K562 (cell line): ENCODE measurements around the gene OR10H5. TPM values are rescaled to one million over a fixed set of nuclear protein-coding genes. Genes with fewer than 3 reads are reported as not detected.

Experiments used
- CC2D1A ChIP-seq: fragments of 450-650 bp; IDR thresholded peaks from 2 replicates; pipeline ENCODE4 v1.6.1; 2017; ENCODE audit warnings: mild to moderate bottlenecking
- CEBPZ ChIP-seq: fragments of 150-350 bp; IDR thresholded peaks from 2 replicates; pipeline ENCODE4 v1.6.1; 2014; ENCODE audit warnings: low read depth, mild to moderate bottlenecking, low read length, borderline replicate concordance
- CLOCK ChIP-seq: fragments of 250-450 bp; sonication (Bioruptor Pico); IDR thresholded peaks from 2 replicates; pipeline ENCODE4 v1.4.0; 2020; ENCODE audit warnings: mild to moderate bottlenecking, moderate library complexity, borderline replicate concordance
- ETS1 ChIP-seq: conservative IDR thresholded peaks from 2 replicates; pipeline ENCODE4 v1.6.1; 2011; ENCODE audit warnings: low read depth, mild to moderate bottlenecking, low read length; ENCODE audit not compliant: control insufficient read depth
- GATAD2B ChIP-seq: fragments of 450-650 bp; IDR thresholded peaks from 2 replicates; pipeline ENCODE4 v1.6.1; 2017; ENCODE audit warnings: mild to moderate bottlenecking, borderline replicate concordance
- IRF9 ChIP-seq: fragments of 450-650 bp; IDR thresholded peaks from 2 replicates; pipeline ENCODE4 v1.6.1; 2016; ENCODE audit warnings: missing biosample characterization, missing genetic modification characterization
- JUNB ChIP-seq: fragments of 450-650 bp; formaldehyde crosslinking; conservative IDR thresholded peaks from 2 replicates; pipeline ENCODE4 v1.4.0; 2020; ENCODE audit warnings: mild to moderate bottlenecking
- MAFF ChIP-seq: IDR thresholded peaks from 2 replicates; pipeline ENCODE4 v1.6.1; 2012; ENCODE audit warnings: low read length, improper control_type of control experiment
- MBD1 ChIP-seq: fragments of 250-450 bp; sonication (Bioruptor Pico); IDR thresholded peaks from 2 replicates; pipeline ENCODE4 v1.8.0; 2022; ENCODE audit warnings: inconsistent platforms
- MCM2 ChIP-seq: fragments of 450-650 bp; IDR thresholded peaks from 2 replicates; pipeline ENCODE4 v1.6.1; 2017; ENCODE audit warnings: low read depth, mild to moderate bottlenecking
- MEF2D ChIP-seq: conservative IDR thresholded peaks from 2 replicates; pipeline ENCODE4 v1.6.1; 2016; ENCODE audit warnings: low read depth, missing genetic modification characterization, missing compliant biosample characterization
- SAFB2 ChIP-seq: fragments of 200-400 bp; formaldehyde crosslinking; IDR thresholded peaks from 2 replicates; pipeline ENCODE4 v1.6.1; 2018; ENCODE audit warnings: borderline replicate concordance, low read length, low read depth, moderate library complexity; ENCODE audit not compliant: severe bottlenecking
- THRAP3 ChIP-seq: fragments of 450-650 bp; IDR thresholded peaks from 2 replicates; pipeline ENCODE4 v1.6.1; 2016; ENCODE audit warnings: mild to moderate bottlenecking, inconsistent platforms, borderline replicate concordance
- ZNF431 ChIP-seq: sonication (generic); formaldehyde crosslinking; IDR thresholded peaks from 2 replicates; pipeline ENCODE4 v1.8.0; 2022; ENCODE audit warnings: mild to moderate bottlenecking, missing genetic modification reagents
- ZNF655 ChIP-seq: fragments of 250-450 bp; sonication (Bioruptor Pico); IDR thresholded peaks from 2 replicates; pipeline ENCODE4 v1.5.0; 2021
- polyA plus RNA-seq, 8 experiments: library from polyadenylated mRNA; depleted of rRNA in 4 of 8; stranded (reverse) in 5 of 8; unstranded in 3 of 8; fragments of >200 nt; fragmentation: Nextera tagmentation in 2 of 8; fragmentation: Illumina TruSeq in 1 of 8; extraction: Ambion mirVana in 2 of 8; extraction: Trizol in 1 of 8; gene quantifications; 2 replicates each; pipeline versions ENCODE4 v1.2.1 to v1.2.3, GENCODE V29; 2011 to 2014; ENCODE audit warnings: inconsistent platforms in 1 of 8, missing spikeins in 1 of 8
- total RNA-seq, 7 experiments: library from RNA; depleted of rRNA in 6 of 7; stranded (reverse); fragments of >200 nt in 6 of 7; fragmentation: Illumina TruSeq in 2 of 7; extraction: Trizol in 2 of 7; gene quantifications; 2 replicates each; pipeline versions ENCODE4 v1.2.1 to v1.2.3, GENCODE V29; 2011 to 2021; ENCODE audit warnings: low replicate concordance in 1 of 7

OR10H5 gene
- total and polyA plus RNA-seq, 9 of the 15 experiments (the other 6 are each of a cell fraction or from before 2014, with no cell fraction given) = not detected

- no peak for TF ChIP-seq ZNF655 (CRISPR knock-in tag)
- TF ChIP-seq THRAP3 = no peak
- peak; percentile 88 for TF ChIP-seq MEF2D
- TF ChIP-seq MBD1 (CRISPR knock-in tag) = no peak
- no peak for TF ChIP-seq SAFB2
- TF ChIP-seq MCM2 = no peak
- no peak for TF ChIP-seq CEBPZ
- TF ChIP-seq ZNF431 (CRISPR knock-in tag) = no peak
- peak; percentile 81 for TF ChIP-seq IRF9 (tag)
- no peak for TF ChIP-seq GATAD2B
- no peak for TF ChIP-seq ETS1
- TF ChIP-seq JUNB (CRISPR knock-in tag) = no peak
- no peak for TF ChIP-seq CLOCK (CRISPR knock-in tag)
- no peak for TF ChIP-seq MAFF
- TF ChIP-seq CC2D1A = no peak
Observed at GRCh38 chr19:15825753-15826152, 38.3 kb downstream of the OR10H5 start (continued).
